HG03066 (cell line): Measurements from ENCODE around the gene CACNB3.
"Not testable (repeated sequence)": the region's sequence is repeated elsewhere in the genome, so short reads cannot be mapped to it uniquely, and the experiment has no call there.

Source experiments
- ATAC-seq: cut with Tn5 transposase; IDR thresholded peaks from one replicate; pipeline ENCODE4 v1.9.1; 2021; ENCODE audit warnings: low read depth; ENCODE audit not compliant: unreplicated experiment

Gene CACNB3

DNA sequence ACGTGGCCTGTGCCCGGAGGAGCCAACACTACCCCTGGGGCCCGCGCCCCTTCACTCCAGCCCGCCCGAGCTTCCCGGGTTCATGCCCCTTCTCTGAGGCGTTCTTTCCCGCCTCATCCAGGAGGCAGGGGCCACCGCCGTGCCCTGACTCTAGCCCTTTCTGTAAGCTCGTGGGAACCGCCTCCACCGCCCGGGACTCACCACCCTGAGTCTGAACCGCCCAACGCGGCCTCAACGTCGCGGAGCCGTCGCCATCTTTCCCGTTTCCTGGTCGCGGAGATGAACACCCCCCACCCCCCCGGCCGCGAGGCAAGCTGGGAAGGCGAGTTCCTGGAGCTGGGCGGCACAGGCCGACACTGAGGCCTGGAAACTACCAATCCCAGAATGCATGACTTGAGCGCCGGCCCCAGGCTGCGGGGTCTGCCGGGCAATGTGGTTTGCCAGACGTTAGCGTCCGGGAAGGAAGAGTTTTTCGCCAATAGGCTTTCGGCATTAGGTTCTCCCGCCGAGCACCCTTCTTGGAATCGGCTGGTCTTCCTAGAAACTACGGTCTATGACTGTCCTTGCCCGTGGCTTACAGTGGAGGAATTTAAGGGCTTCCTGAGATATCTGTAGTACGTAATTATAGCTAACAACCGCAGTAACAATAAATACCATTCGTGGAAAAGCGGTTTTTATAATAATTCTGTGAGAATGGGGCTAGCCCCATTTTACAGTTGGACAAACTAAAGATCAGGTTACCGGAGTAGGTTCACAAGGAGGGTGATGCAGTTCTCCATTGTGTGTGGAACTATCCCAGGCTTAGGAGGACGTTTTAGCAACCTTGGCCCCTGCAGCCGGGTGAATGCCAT, 33.8 kb downstream of the CACNB3 start, which contains the start of gene DDX23:
Gene DDX23, minus strand, starts transcription at position 281 of the 851 bp plus-strand sequence. CDS start 6,381 bp downstream, outside the sequence.
- ATAC-seq, result peak; percentile 94

DNA sequence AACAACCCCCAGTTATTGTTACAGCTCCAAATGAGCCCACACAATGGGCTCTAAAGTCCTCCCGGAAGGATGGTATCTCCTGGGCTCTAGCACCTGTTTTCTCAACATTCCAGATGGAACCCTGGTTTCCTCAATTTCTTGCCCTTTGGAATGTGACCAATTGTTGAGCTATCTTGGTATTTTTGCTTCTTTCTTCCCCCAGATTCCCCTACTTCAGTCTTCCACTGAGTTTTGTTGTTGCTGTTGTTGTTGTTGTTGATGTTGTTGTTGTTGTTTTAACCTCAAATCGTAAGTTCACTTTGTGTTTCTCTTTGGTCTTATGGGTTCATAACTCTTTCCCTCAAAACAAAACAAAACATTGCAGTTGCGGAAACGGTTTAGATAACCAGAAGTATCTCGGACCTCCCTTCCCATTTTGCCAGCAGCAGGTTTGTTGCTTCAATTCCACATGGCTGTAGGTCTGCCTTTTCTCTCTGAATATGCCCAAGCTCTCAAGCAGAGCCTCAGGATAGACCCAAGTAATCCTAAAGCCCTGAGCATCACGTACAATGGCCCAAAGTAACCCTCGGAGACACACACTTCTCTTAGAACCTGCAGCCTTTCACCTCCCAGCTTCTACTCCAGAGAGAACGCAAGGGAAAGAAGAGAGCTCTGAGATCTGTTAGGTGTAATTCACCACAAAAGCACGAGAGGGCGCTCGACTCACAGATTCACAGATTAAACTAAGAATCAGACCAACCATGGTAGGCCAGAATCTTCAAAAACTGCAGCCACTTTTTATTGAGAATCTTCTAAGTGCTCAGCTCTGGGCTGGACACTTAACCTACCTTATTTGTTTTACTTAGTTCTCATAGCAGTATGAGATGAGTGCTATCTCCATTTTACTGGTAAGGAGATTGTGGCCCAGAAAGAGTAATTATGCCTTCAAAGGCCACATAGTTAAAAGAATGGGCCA, 34.7 kb downstream of the CACNB3 start:
- ATAC-seq, result no peak

DNA sequence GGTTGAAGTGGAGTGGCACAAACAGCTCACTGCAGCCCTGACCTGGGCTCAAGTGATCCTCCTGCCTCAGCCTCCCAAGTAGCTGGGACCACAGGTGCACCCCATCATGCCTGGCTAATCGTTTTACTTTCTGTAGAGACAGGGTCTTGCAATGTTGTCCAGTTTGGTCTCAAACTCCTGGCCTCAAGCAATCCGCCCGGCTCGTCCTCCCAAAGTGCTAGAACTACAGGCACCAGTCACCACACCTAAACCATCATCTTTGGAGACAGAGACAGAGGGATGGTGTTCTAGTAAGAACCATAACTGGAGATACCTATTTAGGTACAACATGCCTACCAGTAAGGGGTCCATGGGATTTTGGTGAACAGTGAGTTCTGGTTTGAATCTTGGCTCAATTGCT, 36.2 kb downstream of the CACNB3 start:
- no peak for ATAC-seq

DNA sequence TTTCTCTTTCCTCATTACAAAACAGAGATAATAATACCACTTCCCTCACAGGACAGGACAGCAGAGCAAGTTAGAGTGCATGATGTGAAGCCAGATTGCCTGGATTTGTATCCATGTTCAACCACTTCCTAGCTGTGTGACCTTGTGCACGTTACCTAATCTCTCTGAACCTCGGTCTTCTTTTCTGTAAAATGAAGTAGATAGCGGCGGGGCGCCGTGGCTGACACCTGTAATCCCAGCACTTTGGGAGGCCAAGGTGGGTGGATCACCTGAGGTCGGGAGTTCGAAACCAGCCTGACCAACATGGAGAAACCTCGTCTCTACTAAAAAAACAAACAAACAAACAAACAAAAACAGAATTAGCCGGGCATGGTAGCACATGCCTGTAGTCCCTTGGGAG, 36.6 kb downstream of the CACNB3 start:
- ATAC-seq, result not testable (repeated sequence)

DNA sequence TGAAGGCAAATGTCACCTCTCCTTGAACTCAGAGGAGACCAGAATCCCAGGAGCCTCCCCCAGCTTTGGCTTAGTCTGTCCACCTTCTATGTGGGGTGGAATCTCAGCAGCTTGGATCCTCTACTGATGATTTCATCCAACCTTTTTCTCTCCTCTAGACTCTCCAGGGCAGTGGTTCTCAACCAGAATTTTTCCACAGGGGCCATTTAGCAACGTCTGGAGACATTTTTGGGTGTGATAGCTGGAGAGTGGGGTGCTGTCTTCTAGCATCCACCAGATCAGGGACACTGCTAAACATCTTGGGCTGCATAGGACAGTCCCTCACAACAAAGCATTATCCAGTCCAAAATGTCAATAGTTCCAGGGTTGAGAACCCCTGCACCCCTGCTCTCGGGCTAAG, 38.1 kb downstream of the CACNB3 start:
- no peak for ATAC-seq

DNA sequence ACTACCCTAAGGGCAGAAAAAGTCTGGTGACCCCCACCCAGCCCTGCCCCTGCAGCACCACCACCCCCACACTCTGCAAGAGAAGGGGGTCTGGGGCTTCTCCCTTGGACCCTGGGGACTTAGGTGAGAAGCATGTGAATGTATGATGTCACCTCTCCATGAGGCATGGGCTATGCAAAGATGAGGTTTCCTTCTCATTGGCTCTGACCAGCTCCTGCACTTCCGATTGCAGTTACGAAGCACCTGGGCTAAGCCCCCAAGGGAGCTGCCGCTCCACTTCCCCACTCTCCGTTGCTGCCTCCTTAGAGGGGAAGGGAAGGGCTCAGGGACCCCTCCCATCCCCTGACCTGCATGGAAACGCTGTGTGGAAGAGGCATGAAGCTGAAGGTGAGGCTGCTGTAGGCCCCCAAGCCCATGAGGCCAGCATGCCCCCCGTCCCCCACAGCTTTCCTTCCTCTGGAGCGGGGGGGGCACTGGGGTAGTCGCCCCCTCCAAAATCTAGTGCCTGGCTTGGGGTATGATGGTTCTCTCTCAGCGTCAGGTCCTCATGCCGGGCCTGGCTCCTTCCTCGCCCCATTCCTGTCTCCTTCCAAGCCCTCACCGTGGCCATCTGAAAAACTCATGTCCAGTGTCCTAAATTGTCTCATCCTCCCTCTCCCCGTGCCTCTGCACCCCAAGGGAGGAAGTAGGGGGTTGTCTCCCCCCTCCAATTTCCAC, 39.1 kb downstream of the CACNB3 start:
- ATAC-seq, result no peak

DNA sequence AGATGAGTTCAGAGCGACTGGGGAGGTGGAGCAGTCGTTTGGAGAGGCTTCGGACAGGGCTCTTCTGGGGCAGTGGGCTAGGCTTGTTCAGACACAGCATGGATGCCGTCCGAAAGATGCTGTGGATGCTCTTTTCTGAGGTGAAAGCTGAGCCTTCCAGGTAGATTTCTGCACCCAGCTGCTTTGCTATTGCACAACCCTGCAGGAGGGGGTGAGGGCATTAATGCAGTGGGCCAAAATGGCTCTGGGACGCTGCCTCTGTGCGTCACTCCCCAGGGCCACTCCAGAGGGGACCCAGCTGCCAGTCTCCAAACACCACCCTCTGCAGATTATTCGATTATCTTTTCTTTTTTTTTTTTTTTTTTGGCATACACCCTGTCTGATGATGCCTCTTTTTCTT, 39.7 kb downstream of the CACNB3 start:
- no peak for ATAC-seq

DNA sequence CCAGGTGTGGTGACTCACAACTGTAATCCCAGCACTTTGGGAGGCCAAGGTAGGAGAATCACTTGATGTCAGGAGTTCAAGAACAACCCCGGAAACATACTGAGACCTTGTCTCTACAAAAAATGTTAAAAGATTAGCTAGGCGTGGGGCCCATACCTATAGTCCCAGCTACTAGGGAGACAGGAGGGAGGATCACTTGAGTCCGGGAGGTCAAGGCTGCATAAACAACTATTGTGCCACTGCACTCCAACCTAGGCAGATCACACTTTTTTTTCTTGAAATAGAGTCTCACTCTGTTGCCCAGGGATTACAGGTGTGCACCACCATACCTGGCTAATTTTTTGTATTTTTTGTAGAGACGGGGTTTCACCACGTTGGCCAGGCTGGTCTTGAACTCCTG, 41.3 kb downstream of the CACNB3 start:
- no peak for ATAC-seq

DNA sequence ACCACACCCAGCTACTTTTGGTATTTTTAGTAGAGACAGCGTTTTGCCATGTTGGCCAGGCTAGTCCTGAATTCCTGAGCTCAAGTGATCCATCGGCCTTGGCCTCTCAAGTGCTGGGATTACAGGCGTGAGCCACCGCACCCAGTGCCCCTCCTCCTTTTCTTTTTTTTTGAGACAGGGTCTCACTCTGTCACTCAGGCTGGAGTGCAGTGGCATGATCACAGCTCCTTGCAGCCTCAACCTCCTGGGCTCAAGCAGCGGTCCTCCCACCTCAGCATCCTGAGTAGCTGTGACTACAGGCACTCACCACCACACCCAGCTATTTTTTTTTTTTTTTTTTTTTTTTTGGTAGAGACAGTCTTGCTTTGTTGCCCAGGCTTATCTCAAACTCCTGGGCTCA, 41.9 kb downstream of the CACNB3 start:
- not testable (repeated sequence) for ATAC-seq

DNA sequence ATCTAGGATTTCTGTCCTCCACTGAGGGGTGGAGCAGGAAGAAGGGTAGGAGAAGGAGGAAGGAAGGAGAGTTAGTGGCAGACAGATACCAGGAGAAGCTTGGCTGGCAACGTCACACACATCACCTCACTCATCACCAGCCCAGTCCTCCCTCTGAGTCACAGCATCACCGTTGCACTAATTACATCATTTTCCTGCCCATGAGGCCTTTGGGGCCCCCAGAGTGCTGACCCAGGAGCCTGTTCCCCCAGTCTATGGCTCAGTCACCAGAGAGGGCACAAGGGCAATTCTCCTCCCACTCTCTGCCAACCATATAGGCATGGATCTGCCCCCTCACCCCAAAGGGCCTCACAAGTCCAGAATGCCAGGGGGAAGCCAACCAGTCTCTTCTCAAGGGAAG, 42.8 kb downstream of the CACNB3 start:
- no peak for ATAC-seq

DNA sequence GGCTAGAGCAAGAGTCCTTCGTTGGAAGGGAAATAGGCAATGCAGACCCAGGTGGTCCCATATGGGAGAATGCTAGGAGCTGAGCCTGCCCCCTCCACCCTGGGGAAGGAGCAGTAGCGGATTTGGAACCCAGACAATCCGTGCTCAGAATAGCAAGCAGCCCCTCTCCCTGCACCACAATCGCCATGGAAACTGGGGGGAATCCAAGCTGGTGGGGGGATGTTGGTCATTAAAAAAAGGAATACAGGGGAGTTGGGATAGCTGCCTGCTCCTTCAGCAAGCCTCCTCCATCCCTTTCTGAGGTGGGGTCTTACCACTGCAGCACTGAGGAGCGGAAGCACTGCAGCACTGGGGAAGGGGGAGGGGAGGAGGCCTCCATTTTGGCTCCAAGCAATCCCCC, 44.5 kb downstream of the CACNB3 start:
- no peak for ATAC-seq

DNA sequence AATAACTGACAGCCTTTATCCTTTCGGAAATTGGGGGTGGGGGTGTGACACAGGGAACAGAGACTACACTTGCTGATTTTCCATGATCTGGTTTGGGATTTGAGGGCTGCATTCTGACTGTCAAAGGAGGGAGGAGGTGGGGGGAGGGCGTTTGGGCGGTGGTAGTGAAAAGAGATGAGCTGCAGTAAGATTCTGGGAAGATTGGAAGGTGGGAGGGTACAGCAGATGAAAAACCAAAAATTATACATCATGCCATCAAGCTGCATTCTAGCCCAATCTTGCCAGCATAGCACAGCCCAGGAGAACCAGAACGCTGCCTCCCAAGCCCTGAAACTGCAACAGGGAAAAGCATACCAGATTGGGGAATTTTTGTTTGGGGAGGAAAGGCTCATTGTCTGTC, 45.0 kb downstream of the CACNB3 start:
- no peak for ATAC-seq

DNA sequence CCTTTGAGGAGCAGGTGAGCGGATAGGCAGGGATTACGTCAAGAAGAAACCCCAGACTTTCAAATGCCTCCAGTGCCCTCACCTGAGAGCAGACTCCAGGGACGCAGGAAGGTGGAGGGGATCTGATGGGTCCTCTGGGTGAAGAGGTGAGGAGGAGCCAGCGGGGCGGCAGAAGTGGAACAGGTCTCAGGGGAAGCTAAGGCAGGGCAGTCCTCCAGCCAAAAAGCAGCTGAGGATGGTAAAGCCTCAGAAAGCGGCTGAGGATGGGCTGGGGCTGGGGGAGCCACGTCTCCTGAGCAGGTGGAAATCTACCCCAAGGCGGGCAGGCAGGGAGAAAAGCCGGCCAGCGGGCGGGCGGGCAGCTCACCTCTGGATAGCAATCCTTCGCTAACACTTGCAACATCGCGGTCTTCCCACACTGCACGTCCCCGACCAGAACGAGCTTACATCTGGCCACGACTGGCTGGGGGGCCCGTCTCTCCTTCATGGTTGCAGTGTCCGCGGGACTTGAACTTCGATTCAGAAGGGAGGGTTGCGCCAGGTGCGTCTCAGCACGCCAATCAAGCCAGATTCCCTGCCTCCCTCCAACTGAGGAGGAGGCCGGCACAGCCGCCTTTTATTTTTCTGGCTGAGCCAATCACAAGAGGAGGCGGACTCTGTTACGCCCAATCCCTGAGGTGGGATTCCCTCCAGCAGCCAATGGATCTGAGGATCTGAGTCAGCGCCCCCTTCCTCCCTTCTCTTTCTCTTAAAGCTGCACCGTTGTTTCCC, 47.2 kb downstream of the CACNB3 start, which contains the start of gene RND1:
Gene RND1, minus strand, starts transcription at position 590 of the 771 bp plus-strand sequence. Its CDS starts 103 bp downstream, at position 487.
- ATAC-seq, result peak; percentile 90

DNA sequence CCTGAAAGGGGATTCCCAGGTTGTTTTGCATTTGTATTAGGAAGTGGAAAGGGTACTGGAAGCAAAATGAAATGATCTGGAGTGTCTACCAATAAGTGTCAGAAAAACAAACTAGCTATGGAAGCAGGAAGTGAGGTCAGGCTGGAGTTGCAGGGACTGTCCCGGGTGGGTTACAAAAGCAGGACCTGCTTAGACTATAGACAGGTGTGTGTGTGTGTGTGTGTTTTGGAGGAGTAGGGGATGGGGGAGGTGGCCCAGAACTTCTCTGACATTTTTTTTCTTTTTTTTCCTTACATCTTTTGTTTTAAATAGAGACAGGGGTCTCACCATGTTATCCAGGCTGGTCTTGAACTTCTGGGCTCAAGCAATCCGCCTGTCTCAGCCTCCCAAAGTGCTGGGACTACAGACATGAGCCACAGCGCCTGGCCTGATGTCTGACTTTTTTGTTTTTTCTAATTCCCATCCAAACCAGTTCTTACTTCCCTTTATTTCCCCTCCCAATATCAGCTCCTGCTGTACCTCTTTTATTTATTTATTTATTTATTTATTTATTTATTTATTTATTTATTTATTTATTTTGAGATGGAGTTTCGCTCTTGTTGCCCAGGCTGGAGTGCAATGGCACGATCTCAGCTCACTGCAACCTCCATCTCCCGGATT, 47.9 kb downstream of the CACNB3 start:
- no peak for ATAC-seq

DNA sequence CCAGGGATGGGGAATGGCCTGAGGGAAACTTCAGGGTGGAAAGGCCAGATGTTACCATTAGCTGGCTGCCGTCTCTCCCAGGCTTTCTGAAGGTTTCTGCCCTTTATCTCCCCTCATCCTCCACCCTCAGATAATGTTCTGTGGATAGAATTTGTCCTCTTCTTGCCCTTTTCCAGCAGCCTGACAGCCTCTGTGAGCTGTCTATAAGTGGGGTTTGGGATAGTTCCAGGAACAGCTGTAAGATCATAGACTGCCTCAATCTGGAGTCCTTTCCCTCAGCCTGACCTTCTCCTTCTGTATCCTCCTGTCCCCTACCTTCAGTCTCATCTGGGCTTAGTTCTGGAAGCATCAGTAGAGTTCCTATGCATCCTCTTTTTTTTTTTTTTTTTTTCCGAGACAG, 50.2 kb downstream of the CACNB3 start:
- no peak for ATAC-seq

DNA sequence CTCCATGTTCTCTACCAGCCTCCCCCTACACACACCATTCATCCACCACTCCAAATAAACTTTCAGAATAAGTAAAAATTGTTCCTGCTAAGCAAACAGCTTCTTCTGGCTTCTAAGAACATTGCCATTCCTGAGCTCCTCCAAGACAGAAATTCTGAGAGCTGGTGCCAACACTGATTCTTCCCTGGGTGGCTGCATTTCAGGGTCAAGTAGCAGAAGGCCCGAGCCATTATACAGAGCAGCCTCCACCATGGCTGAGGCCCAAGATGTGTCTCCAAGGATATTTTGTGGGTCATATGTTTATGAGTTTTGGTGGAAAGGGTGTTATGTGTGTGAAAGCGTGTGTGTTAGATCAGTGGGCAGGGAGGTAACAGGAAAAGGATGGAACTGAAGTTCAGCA, 50.9 kb downstream of the CACNB3 start:
- no peak for ATAC-seq

DNA sequence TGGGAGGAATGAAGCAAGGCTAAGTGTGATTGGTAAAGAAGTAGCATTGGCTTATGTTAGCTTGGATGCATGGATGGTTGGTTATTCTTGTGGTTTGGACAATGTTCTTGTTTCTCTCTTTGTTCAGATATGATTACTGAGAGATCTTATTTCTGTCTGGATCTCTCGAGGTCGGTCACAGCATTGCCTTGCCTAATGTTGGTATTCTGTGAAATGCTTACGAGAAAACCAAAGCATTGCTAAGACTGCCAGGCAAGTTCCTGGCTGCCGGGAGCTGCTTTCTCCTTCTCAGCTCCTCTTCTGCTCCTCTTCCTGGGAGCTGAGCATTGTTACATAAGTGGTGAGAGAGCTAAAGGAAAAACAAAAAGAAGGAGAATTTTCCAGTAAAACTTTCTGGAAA, 54.8 kb downstream of the CACNB3 start:
- no peak for ATAC-seq

DNA sequence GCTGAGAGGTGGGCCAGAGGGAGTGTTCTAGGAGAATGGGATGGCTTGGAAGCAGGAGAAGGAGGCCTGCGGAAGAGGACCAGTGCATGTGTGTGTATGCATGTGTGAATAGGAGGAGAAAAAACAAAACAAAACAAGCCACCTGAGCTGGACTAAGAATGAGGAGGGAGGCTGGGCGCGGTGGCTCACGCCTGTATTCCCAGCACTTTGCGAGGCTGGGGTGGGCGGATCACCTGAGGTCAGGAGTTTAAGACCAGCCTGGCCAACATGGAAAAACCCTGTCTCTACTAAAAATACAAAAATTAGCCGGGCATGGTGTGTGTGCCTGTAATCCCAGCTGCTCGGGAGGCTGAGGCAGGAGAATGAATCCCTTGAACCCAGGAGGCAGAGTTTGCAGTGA, 55.2 kb downstream of the CACNB3 start:
- not testable (repeated sequence) for ATAC-seq

DNA sequence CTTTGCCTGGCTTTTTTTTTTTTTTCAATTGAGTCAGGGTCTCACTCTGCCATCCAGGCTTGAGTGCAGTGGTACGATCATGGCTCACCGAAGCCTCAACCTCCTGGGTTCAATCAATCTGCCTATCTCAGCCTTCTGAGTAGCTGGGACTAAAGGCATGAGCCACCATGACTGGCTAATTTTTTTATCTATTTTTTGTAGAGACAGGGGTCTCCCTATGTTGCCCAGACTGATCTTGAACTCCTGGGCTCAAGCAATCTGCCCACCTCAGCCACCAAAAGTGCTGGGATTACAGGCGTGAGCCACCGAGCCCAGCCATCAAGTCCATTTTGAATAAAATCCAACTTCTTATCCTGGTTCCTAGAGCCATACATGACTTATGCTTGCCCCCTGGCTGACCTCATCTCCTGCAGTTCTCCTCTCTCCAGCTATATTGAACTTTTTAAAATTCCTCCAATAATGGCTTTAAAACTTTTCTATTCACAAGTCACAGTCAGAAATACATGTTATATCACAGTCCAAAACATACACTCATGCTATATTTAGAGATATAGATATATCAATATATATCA, 57.7 kb downstream of the CACNB3 start:
- ATAC-seq, result no peak
